HCT116 (cell line): ENCODE results near the gene SLC41A3. TPM values are rescaled to one million over a fixed set of nuclear protein-coding genes. Genes with fewer than 3 reads are reported as not detected.

Source experiments
- ATAC-seq: fragments of 200-7000 bp; cut with Tn5 transposase; 2 replicates; pipeline ENCODE4 v1.9.1; 2020; ENCODE audit warnings: mild to moderate bottlenecking, moderate library complexity
- BruUV-seq: library from RNA; stranded (reverse); fragments of 400-500 nt; replicated peaks from 2 replicates; lab custom pipeline; 2021; lab: Mats Ljungman, UMichigan
- CTCF ChIA-PET: fragments of 300-600 bp; sonication (Branson Sonifier 250); formaldehyde crosslinking; loops from one replicate; lab custom pipeline; 2021; ENCODE audit warnings: antibody characterized with exemption; lab: Charles Lee
- POLR2A ChIA-PET: fragments of 300-600, 350-600 bp; sonication (Branson Sonifier 250); formaldehyde crosslinking; loops from one replicate; lab custom pipeline; 2021; ENCODE audit warnings: antibody characterized with exemption; lab: Charles Lee
- RAD21 ChIA-PET, 2 experiments: fragments of 300-600 bp; sonication (Branson Sonifier 250); formaldehyde crosslinking; loops; one replicate each; lab custom pipeline; 2023; ENCODE audit warnings: low total read pairs in 2 of 2; ENCODE audit not compliant: uncharacterized antibody in 2 of 2, unreplicated experiment in 2 of 2, low non-redundant PET in 1 of 2; lab: Charles Lee
- DNase-seq: peaks from one replicate; pipeline ENCODE4 v3.0.0-alpha.2; 2010; ENCODE audit warnings: low read depth, low spot score
- H2AFZ ChIP-seq: fragments of 200-600 bp; shearing (Covaris generic), sonication (generic); 2 replicates; pipeline ENCODE4 v1.6.1; 2017; ENCODE audit warnings: low read depth, mixed run types, mixed read lengths, antibody characterized with exemption, low read length; ENCODE audit not compliant: poor library complexity, severe bottlenecking
- H3K27ac ChIP-seq: 2 replicates; pipeline ENCODE4 v1.5.1; 2012; ENCODE audit warnings: low read depth, low read length
- H3K27me3 ChIP-seq: fragments of 200-600 bp; sonication (generic); 2 replicates; pipeline ENCODE4 v1.6.1; 2016; ENCODE audit warnings: mixed run types, low read length, mixed read lengths; ENCODE audit not compliant: insufficient read depth
- H3K36me3 ChIP-seq, 2 experiments: fragments of 200-500 bp in 1 of 2; fragments of 200-600 bp in 1 of 2; sonication (Bioruptor generic) in 1 of 2; sonication (generic) in 1 of 2; 2 replicates each; pipeline versions ENCODE4 v1.5.1 to v1.6.1; 2014 to 2016; ENCODE audit warnings: low read length in 2 of 2, inconsistent platforms in 1 of 2, mixed read lengths in 1 of 2, mixed run types in 1 of 2; ENCODE audit not compliant: insufficient read depth in 2 of 2, control insufficient read depth in 1 of 2
- H3K4me1 ChIP-seq, 2 experiments: fragments of 200-600 bp in 1 of 2; sonication (generic) in 1 of 2; 2 replicates each; pipeline versions ENCODE4 v1.5.1 to v1.6.1; 2012 to 2017; ENCODE audit warnings: low read length in 2 of 2, inconsistent platforms in 1 of 2, mild to moderate bottlenecking in 1 of 2, mixed read lengths in 1 of 2, mixed run types in 1 of 2, moderate library complexity in 1 of 2; ENCODE audit not compliant: insufficient read depth in 2 of 2, control insufficient read depth in 1 of 2
- H3K4me2 ChIP-seq: fragments of 200-600 bp; sonication (generic); 2 replicates; pipeline ENCODE4 v1.6.1; 2017; ENCODE audit warnings: mixed run types, low read length, mixed read lengths
- H3K4me3 ChIP-seq, 2 experiments: fragments of 200-600 bp in 1 of 2; sonication (generic) in 1 of 2; replicated peaks in 1 of 2; 2 replicates each; pipeline ENCODE4 v1.5.1; 2011 to 2016; ENCODE audit warnings: low read length in 2 of 2, control low read depth in 1 of 2, low read depth in 1 of 2, mild to moderate bottlenecking in 1 of 2, mixed read lengths in 1 of 2, mixed run types in 1 of 2
- H3K79me2 ChIP-seq: fragments of 200-600 bp; sonication (generic); 2 replicates; pipeline ENCODE4 v1.6.1; 2017; ENCODE audit warnings: mild to moderate bottlenecking, mixed run types, low read length, moderate library complexity, mixed read lengths; ENCODE audit not compliant: insufficient read depth
- H3K9ac ChIP-seq: fragments of 200-600 bp; sonication (generic); 2 replicates; pipeline ENCODE4 v1.6.1; 2016; ENCODE audit warnings: low read length, mixed read lengths
- H3K9me2 ChIP-seq: fragments of 200-600 bp; sonication (generic), shearing (Covaris generic); 2 replicates; pipeline ENCODE4 v1.6.1; 2017; ENCODE audit warnings: mixed run types, mild to moderate bottlenecking, moderate library complexity; ENCODE audit not compliant: insufficient read depth
- H3K9me3 ChIP-seq, 2 experiments: fragments of 200-500 bp in 1 of 2; fragments of 200-600 bp in 1 of 2; sonication (Bioruptor generic) in 1 of 2; sonication (generic) in 1 of 2; 2 replicates each; pipeline ENCODE4 v1.6.1; 2014 to 2017; ENCODE audit warnings: low read length in 2 of 2, mixed read lengths in 2 of 2, inconsistent platforms in 1 of 2, low read depth in 1 of 2, mild to moderate bottlenecking in 1 of 2, mixed run types in 1 of 2, moderate library complexity in 1 of 2; ENCODE audit not compliant: control insufficient read depth in 1 of 2, insufficient read depth in 1 of 2
- H4K20me1 ChIP-seq: fragments of 200-600 bp; sonication (generic), shearing (Covaris generic); 2 replicates; pipeline ENCODE4 v1.6.1; 2017; ENCODE audit warnings: mixed run types, mild to moderate bottlenecking, moderate library complexity; ENCODE audit not compliant: insufficient read depth
- ATF3 ChIP-seq: IDR thresholded peaks from 2 replicates; pipeline ENCODE4 v1.6.1; 2012
- CBX3 ChIP-seq: IDR thresholded peaks from 2 replicates; pipeline ENCODE4 v1.6.1; 2012; ENCODE audit warnings: low read depth
- CEBPB ChIP-seq: IDR thresholded peaks from 2 replicates; pipeline ENCODE4 v1.6.1; 2012; ENCODE audit warnings: low read depth
- CTCF ChIP-seq, 3 experiments: fragments of 200-600 bp in 1 of 3; sonication (generic) in 1 of 3; IDR thresholded peaks in 2 of 3; conservative IDR thresholded peaks in 1 of 3; 2 replicates each; pipeline ENCODE4 v1.5.1; 2012 to 2017; ENCODE audit warnings: low read depth in 2 of 3, low read length in 2 of 3, antibody characterized with exemption in 1 of 3, borderline replicate concordance in 1 of 3, control low read depth in 1 of 3, mild to moderate bottlenecking in 1 of 3, mixed read lengths in 1 of 3, mixed run types in 1 of 3, moderate library complexity in 1 of 3; ENCODE audit not compliant: insufficient read depth in 1 of 3
- ELF1 ChIP-seq: IDR thresholded peaks from 2 replicates; pipeline ENCODE4 v1.6.1; 2012; ENCODE audit warnings: low read depth, borderline replicate concordance
- EZH2phosphoT487 ChIP-seq: fragments of 200-600 bp; IDR thresholded peaks from 2 replicates; pipeline ENCODE4 v1.6.1; 2018; ENCODE audit warnings: antibody characterized with exemption, borderline replicate concordance
- FOSL1 ChIP-seq: IDR thresholded peaks from 2 replicates; pipeline ENCODE4 v1.6.1; 2012; ENCODE audit warnings: low read depth
- JUND ChIP-seq: IDR thresholded peaks from 2 replicates; pipeline ENCODE4 v1.6.1; 2012
- POLR2A ChIP-seq: IDR thresholded peaks from 2 replicates; pipeline ENCODE4 v1.7.0; 2011; ENCODE audit warnings: borderline replicate concordance; ENCODE audit not compliant: insufficient read depth, insufficient read length; ENCODE audit errors: extremely low read depth
- POLR2AphosphoS5 ChIP-seq: IDR thresholded peaks from 2 replicates; pipeline ENCODE4 v1.6.1; 2011; ENCODE audit warnings: mild to moderate bottlenecking, low read depth, low read length, moderate library complexity
- RAD21 ChIP-seq: IDR thresholded peaks from 2 replicates; pipeline ENCODE4 v1.6.1; 2012; ENCODE audit warnings: low read depth, mild to moderate bottlenecking
- REST ChIP-seq: IDR thresholded peaks from 2 replicates; pipeline ENCODE4 v1.6.1; 2012; ENCODE audit warnings: low read depth
- SIN3A ChIP-seq: IDR thresholded peaks from 2 replicates; pipeline ENCODE4 v1.6.1; 2012; ENCODE audit warnings: low read depth
- TCF7L2 ChIP-seq: IDR thresholded peaks from 2 replicates; pipeline ENCODE4 v1.7.0; 2011; ENCODE audit warnings: borderline replicate concordance, inconsistent platforms; ENCODE audit not compliant: insufficient read depth, insufficient read length; ENCODE audit errors: extremely low read depth
- YY1 ChIP-seq: IDR thresholded peaks from 2 replicates; pipeline ENCODE4 v1.6.1; 2011; ENCODE audit warnings: low read length, low read depth, moderate library complexity, mild to moderate bottlenecking; ENCODE audit not compliant: insufficient replicate concordance; ENCODE audit errors: extremely low read depth
- ZFX ChIP-seq: fragments of 450-650 bp; IDR thresholded peaks from 2 replicates; pipeline ENCODE4 v1.6.1; 2017
- ZNF274 ChIP-seq: fragments of 200-500 bp; sonication (Bioruptor generic); IDR thresholded peaks from 2 replicates; pipeline ENCODE4 v1.6.1; 2014; ENCODE audit warnings: mild to moderate bottlenecking, low read depth, low read length, inconsistent platforms
- intact Hi-C: fragments of 100-400 bp; cut with micrococcal nuclease; formaldehyde crosslinking; loops from 2 replicates; pipeline ENCODE4 v1.10.0; 2022
- total RNA-seq: library from RNA; stranded (reverse); gene quantifications from one replicate; pipeline ENCODE4 v1.2.1, GENCODE V29; 2021; ENCODE audit not compliant: unreplicated experiment
- TF ChIP-seq, protein P1 (sequence below): IDR thresholded peaks from 2 replicates; pipeline ENCODE4 v1.6.1; 2011; ENCODE audit warnings: mild to moderate bottlenecking, low read length, moderate library complexity; ENCODE audit not compliant: insufficient replicate concordance; ENCODE audit errors: extremely low read depth

Gene SLC41A3
- total RNA-seq, 1 experiment from 2014 or later, result 45.9 TPM

DNA sequence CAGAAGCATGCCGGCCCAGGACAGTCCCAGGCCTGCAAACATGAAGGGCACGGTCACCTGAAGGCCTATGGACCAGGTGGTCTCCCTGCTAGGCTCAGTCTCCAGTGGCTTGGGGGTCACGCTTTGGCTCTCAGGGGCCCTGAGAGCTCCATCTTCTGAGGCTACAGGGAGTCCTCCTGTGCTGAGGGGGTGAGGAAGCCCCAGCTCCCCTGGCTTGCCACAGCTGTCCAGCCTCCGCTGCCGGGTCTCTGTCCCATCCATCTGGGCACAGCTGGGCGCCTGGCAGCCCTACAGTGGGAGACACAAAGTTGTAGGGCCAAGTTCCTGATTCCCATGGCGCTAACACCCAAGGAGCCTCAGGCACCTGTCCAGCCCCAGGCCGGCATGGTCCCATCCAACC lies 16.0 kb downstream of the SLC41A3 start:
- H3K4me1 ChIP-seq, result no peaks in the 10 kb centered on the region
- H3K79me2 ChIP-seq, result peaks cover 4% of the 10 kb centered on the region; the same call in 1 of the 2 replicates
- H3K4me3 ChIP-seq, result no peak overlapping the region
- BruUV-seq, result no TSS peak
- no peak overlapping the region for H3K4me2 ChIP-seq
- no peak overlapping the region for H3K27ac ChIP-seq
- H3K9me3 ChIP-seq, result no peaks in the 10 kb centered on the region
- DNase-seq, result no peak
- H3K36me3 ChIP-seq, result no peaks in the 10 kb centered on the region
- no peak overlapping the region for H3K9ac ChIP-seq
- ChIA-PET RAD21 (no interaction called here), POLR2A (no interaction called here)
- ATAC-seq, result no peak
- H3K9me2 ChIP-seq, result no peaks in the 10 kb centered on the region
- H3K27me3 ChIP-seq, result no peaks in the 10 kb centered on the region
- no peak for TF ChIP-seq RAD21
- no peak for TF ChIP-seq CBX3
- TF ChIP-seq CTCF (IDR thresholded peaks at IDR 0.05 in 2 of 3, conservative IDR thresholded peaks at IDR 0.05 in 1 of 3; ENCODE audit: borderline replicate concordance in 1 of 3, insufficient read depth in 1 of 3, low read depth in 2 of 3, low read length in 2 of 3), result no peak
- TF ChIP-seq FOSL1, result no peak
- TF ChIP-seq ZFX, result no peak
- no peak for TF ChIP-seq POLR2A
- TF ChIP-seq SIN3A, result no peak
- no peak for TF ChIP-seq ELF1
- TF ChIP-seq JUND, result no peak
- no peak for TF ChIP-seq EZH2phosphoT487
- no peak for TF ChIP-seq REST
- no peak for TF ChIP-seq CEBPB
- no peak for TF ChIP-seq TCF7L2
- TF ChIP-seq YY1, result no peak
- TF ChIP-seq, protein P1, sequence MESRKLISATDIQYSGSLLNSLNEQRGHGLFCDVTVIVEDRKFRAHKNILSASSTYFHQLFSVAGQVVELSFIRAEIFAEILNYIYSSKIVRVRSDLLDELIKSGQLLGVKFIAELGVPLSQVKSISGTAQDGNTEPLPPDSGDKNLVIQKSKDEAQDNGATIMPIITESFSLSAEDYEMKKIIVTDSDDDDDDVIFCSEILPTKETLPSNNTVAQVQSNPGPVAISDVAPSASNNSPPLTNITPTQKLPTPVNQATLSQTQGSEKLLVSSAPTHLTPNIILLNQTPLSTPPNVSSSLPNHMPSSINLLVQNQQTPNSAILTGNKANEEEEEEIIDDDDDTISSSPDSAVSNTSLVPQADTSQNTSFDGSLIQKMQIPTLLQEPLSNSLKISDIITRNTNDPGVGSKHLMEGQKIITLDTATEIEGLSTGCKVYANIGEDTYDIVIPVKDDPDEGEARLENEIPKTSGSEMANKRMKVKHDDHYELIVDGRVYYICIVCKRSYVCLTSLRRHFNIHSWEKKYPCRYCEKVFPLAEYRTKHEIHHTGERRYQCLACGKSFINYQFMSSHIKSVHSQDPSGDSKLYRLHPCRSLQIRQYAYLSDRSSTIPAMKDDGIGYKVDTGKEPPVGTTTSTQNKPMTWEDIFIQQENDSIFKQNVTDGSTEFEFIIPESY, result no peak
- no peak for TF ChIP-seq ZNF274
- no peak for TF ChIP-seq POLR2AphosphoS5
- TF ChIP-seq ATF3, result no peak
- TF ChIP-seq, all 23 proteins: peak for 0
- Histone ChIP-seq H4K20me1 (no peaks in the 10 kb centered on the region), H2AFZ (no peak overlapping the region)
- intact Hi-C loops, result no loop called here
- CTCF ChIA-PET, result no interaction called here
